NCI-H2029 treated with DMSO at 0.1 percent for 48 hours (cell line): ENCODE results near the gene NR2F6.
A peak's percentile ranks its signal among the peaks of the same experiment; 100 is the strongest.

ENCODE experiments used
- DNase-seq: peaks from one replicate; lab custom pipeline; 2025; lab: John Stamatoyannopoulos, UW

NR2F6 gene

DNA sequence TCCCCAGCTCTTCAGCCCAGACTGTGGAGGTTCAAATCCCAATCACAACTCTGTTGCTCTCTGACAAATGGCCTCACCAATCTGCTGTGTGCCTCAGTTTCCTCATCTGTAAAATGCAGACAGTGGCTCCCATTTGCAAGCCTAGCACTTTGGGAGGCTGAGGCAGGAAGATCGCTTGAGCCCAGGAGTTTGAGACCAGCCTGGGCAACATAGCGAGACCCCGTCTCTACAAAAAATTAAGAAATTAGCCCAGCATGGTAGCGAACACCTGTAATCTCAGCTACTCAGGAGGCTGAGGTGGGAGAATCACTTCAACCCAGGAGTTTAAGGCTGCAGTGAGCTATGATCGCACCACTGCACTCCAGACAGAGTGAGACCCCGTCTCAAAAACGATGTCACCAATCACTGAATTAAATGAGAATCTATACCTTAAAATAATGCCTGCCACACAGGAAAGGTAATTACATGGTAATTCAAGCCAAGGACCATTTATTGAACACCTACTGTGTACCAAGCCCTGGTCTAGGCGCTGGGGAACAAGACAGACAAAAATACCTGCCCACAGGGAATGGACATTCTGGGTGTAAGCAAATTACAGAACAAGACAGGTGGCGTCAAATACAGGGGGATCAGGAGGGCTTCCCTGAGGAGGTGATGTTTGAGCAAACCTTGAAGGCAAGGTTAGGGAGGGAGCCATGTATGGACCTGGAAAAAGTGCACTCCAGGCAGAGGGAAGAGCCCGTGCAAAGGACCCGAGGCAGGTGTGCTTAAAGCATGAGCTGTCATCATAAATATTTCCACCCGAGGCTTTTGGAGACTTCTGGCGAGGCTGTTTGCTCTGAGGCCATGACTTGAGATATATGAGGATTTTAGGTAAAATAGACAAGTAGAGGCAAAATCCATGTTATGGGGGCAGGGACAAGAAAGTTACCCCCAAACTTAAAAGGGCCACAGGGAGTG lies 7.7 kb downstream of the NR2F6 start:
- DNase-seq = no peak

- no peak for DNase-seq
These were observed 8.7 kb downstream of the NR2F6 start for GRCh38 chr19:17236811-17237543.

GRCh38 chr19:17235971-17236777 lies 9.5 kb downstream of the NR2F6 start:
- DNase-seq = peak; percentile 36

DNA sequence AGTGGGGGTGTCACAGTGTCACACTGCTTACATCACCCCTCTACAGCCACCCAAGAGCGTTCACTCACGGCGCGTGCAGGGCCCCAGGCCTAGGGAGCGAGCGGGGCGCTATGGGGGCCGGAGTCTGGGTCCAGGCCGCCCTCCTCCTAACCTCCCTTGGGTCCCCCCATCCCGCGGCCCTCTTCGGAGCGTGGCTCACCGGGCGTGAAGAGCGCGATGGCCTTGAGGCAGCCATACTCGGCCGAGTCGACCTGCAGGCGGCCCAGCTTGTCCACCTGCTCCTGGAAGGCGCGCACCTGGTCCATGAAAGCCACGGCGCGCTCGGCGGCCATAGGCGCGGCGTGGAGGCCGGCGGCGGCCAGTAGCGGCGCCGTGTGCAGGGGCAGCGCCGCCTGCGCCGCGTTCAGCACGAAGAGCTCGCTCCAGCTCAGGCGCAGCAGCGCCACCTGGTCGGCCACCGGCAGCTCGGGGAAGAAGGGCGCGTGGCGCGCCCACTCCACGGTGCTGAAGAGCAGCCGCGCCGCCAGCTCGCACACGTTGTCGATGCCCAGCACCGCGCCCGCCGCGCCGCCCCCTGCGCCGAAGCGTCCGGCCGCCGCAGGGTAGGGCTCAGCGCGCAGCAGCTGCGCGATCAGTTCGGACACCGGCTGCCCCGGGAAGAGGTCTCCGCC lies 10.3 kb downstream of the NR2F6 start:
- no peak for DNase-seq

DNA sequence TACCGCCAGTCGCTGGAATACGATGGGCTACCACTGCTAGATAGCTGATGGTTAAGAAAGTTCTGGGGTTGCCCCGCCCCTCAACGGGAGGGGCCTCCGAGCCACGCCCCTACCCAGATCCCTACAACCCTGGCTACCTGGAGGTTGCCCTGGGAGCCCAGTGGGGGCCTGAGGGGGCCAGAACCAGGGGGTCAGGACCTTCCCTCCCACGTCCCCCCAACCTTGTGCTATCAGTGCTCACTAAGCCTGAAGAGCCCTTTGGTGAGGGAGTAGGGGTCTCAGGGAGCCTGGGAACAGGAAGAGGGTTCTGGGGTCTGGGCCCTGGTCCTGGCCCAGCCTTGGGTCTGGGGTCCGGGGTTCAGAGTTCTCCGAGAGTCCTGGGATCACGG lies 10.8 kb downstream of the NR2F6 start:
- no peak for DNase-seq

- no peak for DNase-seq
These were observed 13.5 kb downstream of the NR2F6 start for GRCh38 chr19:17232258-17232657.

- no peak for DNase-seq
These were observed 15.8 kb downstream of the NR2F6 start for GRCh38 chr19:17229890-17230289.

GRCh38 chr19:17227798-17228367 lies 17.8 kb downstream of the NR2F6 start:
- no peak for DNase-seq

- peak; percentile 88 for DNase-seq
These were observed 19.5 kb downstream of the NR2F6 start, which contains the start of gene OCEL1 for GRCh38 chr19:17226002-17226933. OCEL1 (plus strand) TSS chr19:17226226; CDS start chr19:17226248, 22 bp downstream.

GRCh38 chr19:17225053-17225452 lies 20.7 kb downstream of the NR2F6 start:
- DNase-seq = no peak

DNA sequence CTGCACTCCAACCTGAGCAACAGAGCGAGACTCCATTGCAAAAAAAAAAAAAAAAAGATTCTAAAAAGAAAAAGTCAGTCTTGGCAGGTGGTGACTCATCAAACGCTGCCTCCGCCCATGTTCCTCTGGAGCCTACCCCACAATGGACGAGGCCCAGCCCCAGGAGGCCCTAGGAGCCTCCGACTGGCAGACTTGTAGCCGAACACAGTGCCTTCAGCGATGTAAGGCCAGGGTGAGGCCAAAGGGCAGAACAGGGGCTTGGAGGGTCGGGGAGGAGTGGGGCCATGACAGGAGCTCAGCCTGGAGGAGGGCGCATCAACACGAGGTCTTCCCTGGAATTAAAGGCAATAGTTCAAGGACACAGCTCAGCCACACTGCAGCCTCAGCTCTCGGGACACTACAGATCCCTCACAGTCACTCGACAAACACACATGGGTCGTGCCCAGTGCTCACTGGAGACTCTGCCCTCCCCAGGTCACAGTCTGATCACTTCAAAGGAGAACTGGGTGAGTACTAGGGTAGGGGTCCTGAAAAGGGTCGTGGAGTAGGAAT lies 25.4 kb downstream of the NR2F6 start:
- no peak for DNase-seq

GRCh38 chr19:17219286-17219685 lies 26.4 kb downstream of the NR2F6 start:
- DNase-seq = no peak

- no peak for DNase-seq
These were observed 29.6 kb downstream of the NR2F6 start for GRCh38 chr19:17216058-17216670.

DNA sequence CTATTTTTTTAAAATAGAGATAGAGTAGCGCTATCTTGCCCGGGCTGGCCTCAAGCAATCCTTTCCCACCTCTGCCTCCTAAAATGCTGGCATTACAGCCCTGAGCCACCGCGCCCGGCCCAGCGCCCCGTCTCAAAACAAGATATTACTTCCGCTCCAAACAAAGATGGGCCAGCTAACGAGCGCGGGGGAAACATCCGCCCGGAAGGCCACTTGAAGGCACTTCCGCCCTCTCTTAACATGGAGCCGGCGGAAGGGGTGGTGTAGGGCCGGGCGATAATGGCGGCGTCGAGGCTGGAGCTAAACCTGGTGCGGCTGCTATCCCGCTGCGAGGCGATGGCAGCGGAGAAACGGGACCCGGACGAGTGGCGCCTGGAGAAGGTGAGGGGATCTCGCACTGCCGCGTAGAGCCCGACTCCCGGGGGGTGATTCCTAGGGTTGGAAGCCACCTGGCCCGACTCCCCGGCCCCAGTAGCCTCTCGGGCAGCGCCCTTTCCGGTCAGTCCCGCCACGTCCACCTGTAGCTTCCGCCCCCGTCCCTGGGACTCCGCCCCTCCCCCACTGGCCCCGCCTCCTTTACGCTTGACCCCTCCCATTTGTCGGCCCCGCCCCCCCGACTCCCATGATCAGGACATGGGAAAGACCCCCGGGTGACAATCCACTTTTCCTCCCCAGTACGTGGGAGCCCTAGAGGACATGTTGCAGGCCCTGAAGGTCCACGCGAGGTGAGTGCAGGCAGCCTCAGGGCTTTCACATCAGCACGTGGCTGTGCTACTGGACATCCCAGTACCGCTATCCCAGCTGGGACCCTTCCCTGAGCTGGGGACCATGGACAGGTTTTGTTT lies 30.4 kb downstream of the NR2F6 start, which contains the start of gene USE1:
Gene USE1 (plus strand): TSS at position 231 of the 845 bp plus-strand sequence. CDS start 49 bp downstream, at position 280.
- peak; percentile 87 for DNase-seq

DNA sequence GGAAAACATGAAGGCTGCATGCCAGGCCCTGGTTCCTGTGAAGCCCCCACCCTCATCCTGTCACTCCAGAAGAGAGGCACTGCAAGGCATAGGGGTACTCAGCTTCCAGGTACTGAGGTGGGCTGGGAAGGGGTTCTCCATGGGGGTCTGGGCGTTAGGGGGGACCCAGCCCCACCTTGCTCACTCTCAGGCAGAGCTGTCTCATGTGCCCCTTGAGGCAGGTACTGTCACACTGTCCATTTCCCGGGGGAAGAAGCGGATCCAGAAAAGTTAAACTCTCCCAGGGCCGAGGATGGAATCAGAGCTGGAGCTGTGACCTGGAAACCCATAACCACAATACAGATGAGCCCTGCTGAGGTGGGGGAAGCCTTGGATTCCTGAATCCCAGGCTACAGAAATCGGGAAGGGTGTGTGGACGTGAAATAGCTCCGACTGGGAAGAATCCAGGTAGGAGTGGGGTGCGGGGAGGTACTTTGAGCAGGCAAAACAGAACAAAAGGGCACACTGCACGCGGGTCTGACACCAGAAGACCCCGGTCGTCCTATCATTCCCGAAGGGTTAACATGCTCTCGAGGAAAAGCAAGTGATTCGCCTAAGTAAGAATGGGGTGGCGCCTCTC lies 31.1 kb downstream of the NR2F6 start:
- no peak for DNase-seq

GRCh38 chr19:17213334-17213733 lies 32.4 kb downstream of the NR2F6 start:
- DNase-seq = no peak

GRCh38 chr19:17211547-17212446 lies 33.9 kb downstream of the NR2F6 start:
- DNase-seq = no peak
